ENCODE measurements around the gene MRGPRE.

- TF ChIP-seq TAF1 (IDR thresholded peaks at IDR 0.05; ENCODE audit: borderline replicate concordance, insufficient read depth, low read length): no peak
- TF ChIP-seq POLR2AphosphoS5 (IDR thresholded peaks at IDR 0.05; ENCODE audit: low read depth, low read length): no peak
Measured at GRCh38 chr11:3177931-3178330, 54.3 kb downstream of the MRGPRE start.

Measured in PFSK-1 (cell line).